ENCODE data around the gene WRAP73. TPM values are rescaled to one million over a fixed set of nuclear protein-coding genes. Genes with fewer than 3 reads are reported as not detected.

WRAP73 gene
- 9.9 and 12.7 TPM in 2 replicates for total RNA-seq

GRCh38 chr1:3649342-3650247, at the start of gene WRAP73:
WRAP73 (minus strand) TSS chr1:3650103; CDS start chr1:3649999, 104 bp downstream.

GRCh38 chr1:3651930-3652547, 2.1 kb upstream of the WRAP73 start, which contains the start of gene TP73:
TP73 (plus strand) TSS chr1:3652516; CDS start chr1:3682366, 29,850 bp downstream.

GRCh38 chr1:3624200-3625136, 25.4 kb downstream of the WRAP73 start, which contains the start of gene TPRG1L:
TPRG1L (plus strand) TSS chr1:3625015; CDS start chr1:3625073, 58 bp downstream.

GRCh38 chr1:3611170-3612019, 38.5 kb downstream of the WRAP73 start, which contains the start of gene MEGF6:
MEGF6 (minus strand) TSS chr1:3611508; CDS start chr1:3611268, 240 bp downstream.

Other genes with a start within 250 kb of the WRAP73 start
- gene ARHGEF16, start 195.4 kb downstream of the WRAP73 start, total RNA-seq: not detected in 2 replicates
- gene MEGF6, start 38.6 kb downstream of the WRAP73 start, total RNA-seq: 1.2 and 2.4 TPM in 2 replicates
- 24.5 and 32.0 TPM in 2 replicates for gene TPRG1L, start 25.1 kb downstream of the WRAP73 start, total RNA-seq
- not detected in 2 replicates for gene TP73, start 2.4 kb upstream of the WRAP73 start, total RNA-seq
- gene CCDC27, start 102.3 kb upstream of the WRAP73 start, total RNA-seq: not detected in 2 replicates
- gene SMIM1, start 122.6 kb upstream of the WRAP73 start, total RNA-seq: 2.1 TPM in 1 of 2 replicates, not detected in the other
- gene LRRC47, start 146.4 kb upstream of the WRAP73 start, total RNA-seq: 30.4 and 34.1 TPM in 2 replicates
- 9.7 and 16.7 TPM in 2 replicates for gene CEP104, start 207.1 kb upstream of the WRAP73 start, total RNA-seq
- 3.9 and 4.5 TPM in 2 replicates for gene DFFB, start 207.4 kb upstream of the WRAP73 start, total RNA-seq

All from cardiac ventricle fibroblast (primary cell).